ENCODE measurements around the gene TPRX1. TPM values are rescaled to one million over a fixed set of nuclear protein-coding genes. Genes with fewer than 3 reads are reported as not detected.

Gene TPRX1
- total RNA-seq, 4 donors from 2014 or later, result not detected

GRCh38 chr19:47762615-47763308 is 41.6 kb downstream of the TPRX1 start:
- peaks cover under 1 to 15% of the 10 kb centered on the region in 2 donors for H3K36me3 ChIP-seq
- no peak for DNase-seq
- no peak for TF ChIP-seq POLR2A (IDR thresholded peaks at IDR 0.05)
- TF ChIP-seq, protein P1, sequence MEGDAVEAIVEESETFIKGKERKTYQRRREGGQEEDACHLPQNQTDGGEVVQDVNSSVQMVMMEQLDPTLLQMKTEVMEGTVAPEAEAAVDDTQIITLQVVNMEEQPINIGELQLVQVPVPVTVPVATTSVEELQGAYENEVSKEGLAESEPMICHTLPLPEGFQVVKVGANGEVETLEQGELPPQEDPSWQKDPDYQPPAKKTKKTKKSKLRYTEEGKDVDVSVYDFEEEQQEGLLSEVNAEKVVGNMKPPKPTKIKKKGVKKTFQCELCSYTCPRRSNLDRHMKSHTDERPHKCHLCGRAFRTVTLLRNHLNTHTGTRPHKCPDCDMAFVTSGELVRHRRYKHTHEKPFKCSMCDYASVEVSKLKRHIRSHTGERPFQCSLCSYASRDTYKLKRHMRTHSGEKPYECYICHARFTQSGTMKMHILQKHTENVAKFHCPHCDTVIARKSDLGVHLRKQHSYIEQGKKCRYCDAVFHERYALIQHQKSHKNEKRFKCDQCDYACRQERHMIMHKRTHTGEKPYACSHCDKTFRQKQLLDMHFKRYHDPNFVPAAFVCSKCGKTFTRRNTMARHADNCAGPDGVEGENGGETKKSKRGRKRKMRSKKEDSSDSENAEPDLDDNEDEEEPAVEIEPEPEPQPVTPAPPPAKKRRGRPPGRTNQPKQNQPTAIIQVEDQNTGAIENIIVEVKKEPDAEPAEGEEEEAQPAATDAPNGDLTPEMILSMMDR (IDR thresholded peaks at IDR 0.05), result no peak
- intact Hi-C loops (cut with DNase I), result no loop called here
- H3K4me1 ChIP-seq, result no peaks in the 10 kb centered on the region
- 68 to 71% methylated on average over 18 of the region's 18 CpGs for WGBS, 2 donors
- H3K27me3 ChIP-seq, result no peaks in the 10 kb centered on the region
- no peak overlapping the region for H3K4me3 ChIP-seq (replicated peaks in 1 of 3)
- H3K27ac ChIP-seq, result no peak overlapping the region
- H3K9me3 ChIP-seq, result no peaks in the 10 kb centered on the region

DNA sequence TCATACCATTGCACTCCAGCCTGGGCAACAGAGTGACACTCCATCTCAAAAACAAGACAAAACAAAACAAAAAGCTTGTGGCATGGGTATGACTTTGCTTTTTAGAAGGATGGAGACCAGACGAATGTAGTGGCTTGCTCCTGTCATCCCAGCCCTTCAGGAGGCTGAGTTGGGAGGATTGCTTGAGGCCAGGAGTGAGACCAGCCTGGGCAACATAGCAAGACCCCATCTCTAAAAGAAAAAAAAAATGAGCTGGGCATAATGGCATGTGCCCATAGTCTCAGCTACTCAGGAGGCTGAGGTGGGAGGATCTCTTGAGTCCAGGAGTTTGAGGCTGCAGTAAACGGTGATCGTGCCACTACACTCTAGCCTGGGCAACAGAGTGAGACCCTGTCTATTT is 42.2 kb downstream of the TPRX1 start:
- TF ChIP-seq POLR2A (IDR thresholded peaks at IDR 0.05), result no peak
- TF ChIP-seq, protein P1 (IDR thresholded peaks at IDR 0.05), result no peak
- intact Hi-C loops (cut with DNase I), result no loop called here
- H3K27ac ChIP-seq, result no peak overlapping the region

GRCh38 chr19:47761566-47761965 is 42.8 kb downstream of the TPRX1 start:
- peaks cover 12 to 27% of the 10 kb centered on the region in 2 donors for H3K36me3 ChIP-seq
- no peaks in the 10 kb centered on the region for H3K4me1 ChIP-seq
- DNase-seq, result no peak
- no peak for TF ChIP-seq POLR2A (IDR thresholded peaks at IDR 0.05)
- TF ChIP-seq, protein P1 (IDR thresholded peaks at IDR 0.05), result no peak
- no peaks in the 10 kb centered on the region for H3K27me3 ChIP-seq
- H3K4me3 ChIP-seq (replicated peaks in 1 of 3), result no peak overlapping the region
- no peaks in the 10 kb centered on the region for H3K9me3 ChIP-seq
- no peak overlapping the region for H3K27ac ChIP-seq
- intact Hi-C loops (cut with DNase I), result no loop called here
- WGBS, 2 donors, result 82 to 83% methylated on average over 5 of the region's 5 CpGs

More for the DNA sequence above, 42.2 kb downstream of the TPRX1 start:
- H3K9me3 ChIP-seq, result no peaks in the 10 kb centered on the region
- no peak overlapping the region for H3K4me3 ChIP-seq (replicated peaks in 1 of 3)
- no peak for DNase-seq
- H3K36me3 ChIP-seq, result peaks cover 7 to 22% of the 10 kb centered on the region in 2 donors
- H3K27me3 ChIP-seq, result no peaks in the 10 kb centered on the region
- H3K4me1 ChIP-seq, result no peaks in the 10 kb centered on the region
- 46 to 80% methylated on average over 3 of the region's 3 CpGs for WGBS, 2 donors

GRCh38 chr19:47760632-47760999 is 43.7 kb downstream of the TPRX1 start:
- H3K4me3 ChIP-seq (replicated peaks in 1 of 3), result no peak overlapping the region
- no peaks in the 10 kb centered on the region for H3K4me1 ChIP-seq
- peaks cover 22 to 37% of the 10 kb centered on the region in 2 donors for H3K36me3 ChIP-seq
- 77 to 91% methylated on average over 5 of the region's 5 CpGs for whole genome bisulfite sequencing, 2 donors
- DNase-seq, result no peak
- no peaks in the 10 kb centered on the region for H3K9me3 ChIP-seq
- TF ChIP-seq POLR2A (IDR thresholded peaks at IDR 0.05), result no peak
- TF ChIP-seq, protein P1 (IDR thresholded peaks at IDR 0.05), result no peak
- intact Hi-C loops (cut with DNase I), result no loop called here
- H3K27me3 ChIP-seq, result no peaks in the 10 kb centered on the region
- no peak overlapping the region for H3K27ac ChIP-seq

- DNase-seq, result no peak
- H3K27ac ChIP-seq, result no peak overlapping the region
- WGBS, 2 donors, result 95 to 97% methylated on average over 5 of the region's 5 CpGs
- intact Hi-C loops (cut with DNase I), result no loop called here
- TF ChIP-seq POLR2A (IDR thresholded peaks at IDR 0.05), result no peak
- TF ChIP-seq, protein P1 (IDR thresholded peaks at IDR 0.05), result no peak
- no peak overlapping the region for H3K4me3 ChIP-seq (replicated peaks in 1 of 3)
- peaks cover 44 to 59% of the 10 kb centered on the region in 2 donors for H3K36me3 ChIP-seq
- no peaks in the 10 kb centered on the region for H3K4me1 ChIP-seq
- H3K9me3 ChIP-seq, result no peaks in the 10 kb centered on the region
- H3K27me3 ChIP-seq, result no peaks in the 10 kb centered on the region
These were observed 45.9 kb downstream of the TPRX1 start for GRCh38 chr19:47758443-47758804.

Measured in thyroid gland (tissue), 4 donors.